HG02763 (cell line): ENCODE data around the gene SOD3.

Source experiments
- ATAC-seq: cut with Tn5 transposase; IDR thresholded peaks from one replicate; pipeline ENCODE4 v1.9.1; 2021; ENCODE audit warnings: mild to moderate bottlenecking, moderate library complexity; ENCODE audit not compliant: unreplicated experiment

The SOD3 gene

GRCh38 chr4:24801136-24801855 is 5.9 kb downstream of the SOD3 start:
- ATAC-seq: no peak

- no peak for ATAC-seq
These were observed 7.3 kb downstream of the SOD3 start for GRCh38 chr4:24802648-24803047.

DNA sequence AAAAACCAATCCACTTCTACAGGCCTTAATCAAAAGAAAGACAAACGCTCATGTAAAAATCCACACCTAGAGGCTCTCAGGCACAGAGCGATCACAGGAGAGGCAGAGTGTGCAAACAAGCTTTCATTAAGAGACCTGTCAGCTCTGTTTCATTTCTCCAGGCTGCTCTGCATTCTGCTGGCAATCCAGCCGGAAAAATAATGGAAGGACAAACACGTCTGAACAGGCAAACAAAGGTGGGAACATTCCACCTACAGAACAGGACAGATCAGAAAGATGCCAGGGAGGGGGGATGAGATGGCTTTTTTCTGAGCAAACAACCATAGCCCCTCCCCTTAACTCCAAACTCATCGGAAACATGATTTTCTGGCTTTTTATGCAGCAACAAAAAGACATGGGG is 9.7 kb downstream of the SOD3 start:
- no peak for ATAC-seq

GRCh38 chr4:24805566-24805965 is 10.2 kb downstream of the SOD3 start:
- ATAC-seq: no peak

- ATAC-seq: no peak
These were observed 11.0 kb downstream of the SOD3 start for GRCh38 chr4:24806206-24806990.

- ATAC-seq: no peak
These were observed 12.2 kb downstream of the SOD3 start for GRCh38 chr4:24807611-24808010.

DNA sequence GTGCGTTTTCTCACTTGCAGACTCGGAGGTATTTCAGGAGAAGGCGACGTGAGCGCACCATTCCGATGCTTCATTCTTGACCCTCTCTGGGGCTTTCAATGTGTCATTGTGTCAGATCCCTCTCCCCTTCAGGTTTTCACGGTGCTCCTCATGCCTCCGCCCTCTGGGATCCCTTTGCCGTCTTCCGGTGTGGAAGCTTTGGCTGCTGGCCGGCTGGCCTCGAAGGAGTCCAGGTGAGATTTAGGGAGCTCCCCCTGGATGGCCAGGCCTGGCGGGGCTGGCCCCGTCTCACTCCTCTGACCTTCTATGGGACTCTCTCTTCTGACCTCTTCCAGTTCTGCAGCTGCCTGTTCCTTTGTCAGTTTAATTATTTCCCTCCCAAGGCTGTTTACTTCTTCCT is 12.9 kb downstream of the SOD3 start:
- ATAC-seq: no peak

- no peak for ATAC-seq
These were observed 13.6 kb downstream of the SOD3 start for GRCh38 chr4:24808955-24809354.

GRCh38 chr4:24809376-24809775 is 14.0 kb downstream of the SOD3 start:
- ATAC-seq: no peak

GRCh38 chr4:24809815-24810405 is 14.5 kb downstream of the SOD3 start:
- ATAC-seq: no peak

DNA sequence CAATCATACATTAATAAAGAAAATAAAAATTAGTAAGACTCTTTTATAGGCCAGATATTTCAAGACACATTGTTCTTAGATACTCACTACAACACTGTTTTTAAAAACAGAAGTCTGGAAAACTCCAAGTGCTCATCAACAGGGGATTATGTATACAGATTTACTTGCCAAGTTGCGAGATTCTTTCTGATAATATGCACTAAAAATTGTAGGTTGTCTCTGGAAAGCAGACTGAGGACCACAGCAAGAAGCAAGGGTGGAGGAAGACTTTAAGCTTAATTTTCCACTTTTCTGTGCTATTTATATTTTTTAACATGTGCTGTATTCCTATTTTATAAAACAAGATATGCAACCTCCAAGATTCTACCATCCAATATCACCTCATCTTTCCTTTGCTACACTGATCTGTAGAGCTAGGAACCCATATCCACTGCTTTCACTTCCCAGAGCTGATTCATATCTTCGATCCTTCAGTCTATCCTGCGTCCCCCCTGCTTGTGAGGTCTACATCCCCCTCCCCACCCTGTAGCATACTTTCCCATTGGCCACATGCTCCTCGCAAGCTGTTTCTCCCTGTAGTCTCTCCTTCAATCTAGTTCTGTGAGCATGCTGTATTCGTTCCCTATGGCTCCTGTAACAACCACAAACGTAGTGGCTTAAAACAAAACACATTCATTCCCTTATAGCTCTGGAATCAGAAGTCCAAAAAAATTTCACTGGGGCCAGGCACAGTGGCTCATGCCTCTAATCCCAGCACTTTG is 15.7 kb downstream of the SOD3 start:
- no peak for ATAC-seq

- no peak for ATAC-seq
These were observed 18.4 kb downstream of the SOD3 start for GRCh38 chr4:24813732-24814131.

GRCh38 chr4:24816797-24817196 is 21.4 kb downstream of the SOD3 start:
- no peak for ATAC-seq

DNA sequence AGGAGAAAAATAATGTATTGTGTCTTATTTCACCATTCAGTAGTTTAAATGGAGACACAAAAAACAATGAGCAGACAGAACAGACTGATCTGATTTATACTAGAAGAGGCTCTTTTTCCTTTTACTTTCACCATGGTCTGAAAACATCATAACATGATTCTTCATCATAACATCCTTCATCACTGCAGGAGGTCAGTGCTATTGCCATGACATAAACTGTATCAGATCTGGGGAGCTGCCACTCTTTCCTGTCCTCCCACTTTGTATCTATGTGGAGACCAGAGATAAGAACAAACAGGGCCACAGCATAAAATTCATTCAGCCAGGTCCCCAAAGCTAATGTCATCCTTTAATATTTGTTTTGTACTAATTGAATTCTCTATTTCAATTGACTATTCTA is 25.2 kb downstream of the SOD3 start:
- ATAC-seq: no peak

GRCh38 chr4:24824720-24825119 is 29.3 kb downstream of the SOD3 start:
- no peak for ATAC-seq

- no peak for ATAC-seq
These were observed 36.3 kb downstream of the SOD3 start for GRCh38 chr4:24831637-24832036.

DNA sequence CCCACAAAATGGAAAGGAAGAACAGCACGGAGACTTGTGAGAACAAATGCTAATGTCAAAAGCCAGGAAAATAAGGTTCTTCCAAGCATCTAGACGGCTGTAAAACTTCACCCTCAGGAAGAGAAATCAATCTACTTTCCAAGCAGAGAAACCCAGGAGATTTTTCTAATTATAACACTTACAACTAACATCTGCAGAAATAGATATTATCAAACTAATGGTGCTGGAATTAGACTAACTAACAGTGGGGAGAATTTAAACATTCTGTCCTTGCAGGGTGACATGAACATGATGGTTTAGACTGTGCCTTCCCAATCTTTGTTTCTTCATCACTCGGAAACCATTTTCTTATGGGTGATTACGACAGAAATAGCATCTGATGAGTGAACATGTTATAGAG is 40.3 kb downstream of the SOD3 start:
- no peak for ATAC-seq

DNA sequence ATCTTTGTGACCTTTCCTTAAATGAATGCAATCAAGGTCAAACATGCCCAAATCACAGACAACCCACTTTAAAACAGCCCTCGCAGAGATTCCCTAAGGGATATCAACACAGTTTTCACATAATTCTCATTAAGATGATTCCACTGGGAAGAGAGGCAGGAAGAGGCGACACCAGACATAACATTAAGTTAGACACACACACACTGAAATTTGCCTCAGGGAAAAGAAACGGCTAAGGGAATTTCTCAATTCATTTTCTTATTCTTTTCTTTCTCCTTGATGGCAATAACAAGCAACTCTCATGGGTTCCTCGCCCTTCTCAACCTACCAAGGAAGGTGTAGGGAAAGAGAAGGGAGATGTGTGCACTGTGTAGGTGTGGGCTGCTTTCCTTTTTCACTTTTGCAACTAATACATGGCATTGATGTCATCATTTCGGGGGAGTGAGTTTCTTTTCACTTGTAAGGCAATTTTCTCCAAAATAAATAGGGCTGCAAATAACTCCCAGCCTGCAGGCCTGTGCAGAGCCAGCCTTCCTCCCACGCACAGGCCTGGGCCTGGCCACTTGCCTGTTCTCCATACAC is 41.4 kb downstream of the SOD3 start:
- no peak for ATAC-seq

DNA sequence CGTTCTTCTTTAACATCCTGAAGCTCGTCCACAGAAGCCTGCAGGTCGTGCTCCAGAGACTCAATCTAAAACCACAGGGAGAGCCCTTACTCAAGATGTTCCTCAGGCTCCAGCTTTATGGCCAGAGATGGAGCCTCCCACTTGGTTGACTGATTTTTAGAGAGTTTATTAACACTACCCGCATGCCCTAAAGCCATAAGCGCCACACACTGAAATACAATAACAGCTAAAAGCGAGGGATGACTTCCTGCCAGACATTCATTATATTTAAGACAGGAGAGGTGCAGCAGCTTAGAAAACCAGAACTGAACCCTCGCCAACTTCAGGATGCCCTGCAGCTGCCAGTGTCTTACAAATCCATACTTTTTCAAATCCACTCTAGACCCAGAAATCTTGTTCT is 42.0 kb downstream of the SOD3 start:
- no peak for ATAC-seq

- ATAC-seq: no peak
These were observed 42.4 kb downstream of the SOD3 start for GRCh38 chr4:24837781-24838180.

- ATAC-seq: no peak
These were observed 45.0 kb downstream of the SOD3 start for GRCh38 chr4:24840362-24840761.
